Measurements from ENCODE around the gene CLDND1. TPM values are rescaled to one million over a fixed set of nuclear protein-coding genes. Genes with fewer than 3 reads are reported as not detected.

The CLDND1 gene
- total and polyA plus RNA-seq, 2 of the 13 experiments (the other 11 are each of a cell fraction or from before 2014, with no cell fraction given) = 50.8 to 121 TPM

DNA sequence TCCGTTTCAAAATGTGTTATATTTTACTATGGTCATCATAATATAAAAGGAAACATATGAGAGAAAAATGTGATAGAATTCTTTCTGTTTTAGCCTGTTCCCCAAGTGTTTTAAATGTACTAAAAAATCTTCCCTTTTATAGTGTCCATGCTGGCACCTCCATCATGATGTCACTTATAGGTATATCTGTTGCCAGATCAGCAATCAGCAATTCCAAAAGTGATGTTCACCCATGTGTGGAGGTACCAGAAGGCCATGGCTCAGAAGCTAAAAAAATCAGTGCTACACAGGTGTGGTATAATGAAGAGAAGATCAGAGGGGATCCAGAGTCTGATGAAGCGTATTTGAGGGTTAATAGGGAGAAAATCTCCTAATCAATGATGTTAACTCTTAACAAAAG lies 8.0 kb upstream of the CLDND1 start:
- POLR2A ChIA-PET = no interaction called here
- FAIRE-seq = no peak
- Histone ChIP-seq H3K9me3 (ENCODE audit: low read length) (no peaks in the 10 kb centered on the region), H3K9ac (ENCODE audit: insufficient read depth, low read depth, low read length) (no peak overlapping the region), H3K79me2 (ENCODE audit: insufficient read depth, low read length) (no peaks in the 10 kb centered on the region), H3K4me1 (ENCODE audit: insufficient read depth, low read length) (peaks cover 18% of the 10 kb centered on the region), H3K4me2 (ENCODE audit: low read depth, low read length) (no peak overlapping the region), H2AFZ (ENCODE audit: low read length) (no peak overlapping the region), H4K20me1 (ENCODE audit: insufficient read depth, low read length) (no peaks in the 10 kb centered on the region), H3K27me3 (ENCODE audit: control insufficient read depth in 1 of 2, insufficient read depth in 2 of 2, low read length in 2 of 2) (0 out of 5 replicates have a peak, but pooled peaks cover 0 to 4% of the 10 kb centered on the region in 2 experiments), H3K27ac (ENCODE audit: extremely low read length, insufficient read depth, low read length) (no peak overlapping the region), H3K36me3 (replicated peaks in 1 of 2; ENCODE audit: control insufficient read depth in 1 of 2, insufficient read depth in 2 of 2, low read length in 2 of 2) (no peaks in the 10 kb centered on the region), H3K4me3 (replicated peaks in 1 of 3; ENCODE audit: insufficient read depth in 1 of 3, low read depth in 2 of 3, low read length in 3 of 3) (no peak overlapping the region)
- 50% methylated on average over 2 of the region's 2 CpGs for WGBS (ENCODE audit: low lambda C conversion rate)
- CTCF ChIA-PET (ENCODE audit: low intra/inter-chr PET ratio, low total read pairs) = no interaction called here
- DNase-seq (ENCODE audit: low spot score) = no peak
- in situ Hi-C loops (cut with HindIII; ENCODE audit: extremely low pct_ligation_motif_present, low pct_unique_long_range_greater_than_20kb) (no loop called here), intact Hi-C loops (cut with micrococcal nuclease; ENCODE audit: unreplicated experiment) (no loop called here)
- ATAC-seq = no peak
- TF ChIP-seq ZNF501 (CRISPR knock-in tag; IDR thresholded peaks at IDR 0.05) (no peak), ZNF530 (CRISPR knock-in tag; IDR thresholded peaks at IDR 0.05; ENCODE audit: low read depth) (no peak), ZNF296 (CRISPR knock-in tag; conservative IDR thresholded peaks at IDR 0.05) (no peak), MTA1 (CRISPR knock-in tag; IDR thresholded peaks at IDR 0.05; ENCODE audit: borderline replicate concordance) (no peak)
- TF ChIP-seq, protein P1, sequence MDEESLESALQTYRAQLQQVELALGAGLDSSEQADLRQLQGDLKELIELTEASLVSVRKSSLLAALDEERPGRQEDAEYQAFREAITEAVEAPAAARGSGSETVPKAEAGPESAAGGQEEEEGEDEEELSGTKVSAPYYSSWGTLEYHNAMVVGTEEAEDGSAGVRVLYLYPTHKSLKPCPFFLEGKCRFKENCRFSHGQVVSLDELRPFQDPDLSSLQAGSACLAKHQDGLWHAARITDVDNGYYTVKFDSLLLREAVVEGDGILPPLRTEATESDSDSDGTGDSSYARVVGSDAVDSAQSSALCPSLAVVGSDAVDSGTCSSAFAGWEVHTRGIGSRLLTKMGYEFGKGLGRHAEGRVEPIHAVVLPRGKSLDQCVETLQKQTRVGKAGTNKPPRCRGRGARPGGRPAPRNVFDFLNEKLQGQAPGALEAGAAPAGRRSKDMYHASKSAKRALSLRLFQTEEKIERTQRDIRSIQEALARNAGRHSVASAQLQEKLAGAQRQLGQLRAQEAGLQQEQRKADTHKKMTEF (CRISPR knock-in tag; IDR thresholded peaks at IDR 0.05) = no peak
- TF ChIP-seq, protein P2, sequence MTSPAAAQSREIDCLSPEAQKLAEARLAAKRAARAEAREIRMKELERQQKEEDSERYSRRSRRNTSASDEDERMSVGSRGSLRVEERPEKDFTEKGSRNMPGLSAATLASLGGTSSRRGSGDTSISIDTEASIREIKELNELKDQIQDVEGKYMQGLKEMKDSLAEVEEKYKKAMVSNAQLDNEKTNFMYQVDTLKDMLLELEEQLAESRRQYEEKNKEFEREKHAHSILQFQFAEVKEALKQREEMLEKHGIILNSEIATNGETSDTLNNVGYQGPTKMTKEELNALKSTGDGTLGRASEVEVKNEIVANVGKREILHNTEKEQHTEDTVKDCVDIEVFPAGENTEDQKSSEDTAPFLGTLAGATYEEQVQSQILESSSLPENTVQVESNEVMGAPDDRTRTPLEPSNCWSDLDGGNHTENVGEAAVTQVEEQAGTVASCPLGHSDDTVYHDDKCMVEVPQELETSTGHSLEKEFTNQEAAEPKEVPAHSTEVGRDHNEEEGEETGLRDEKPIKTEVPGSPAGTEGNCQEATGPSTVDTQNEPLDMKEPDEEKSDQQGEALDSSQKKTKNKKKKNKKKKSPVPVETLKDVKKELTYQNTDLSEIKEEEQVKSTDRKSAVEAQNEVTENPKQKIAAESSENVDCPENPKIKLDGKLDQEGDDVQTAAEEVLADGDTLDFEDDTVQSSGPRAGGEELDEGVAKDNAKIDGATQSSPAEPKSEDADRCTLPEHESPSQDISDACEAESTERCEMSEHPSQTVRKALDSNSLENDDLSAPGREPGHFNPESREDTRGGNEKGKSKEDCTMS (CRISPR knock-in tag; conservative IDR thresholded peaks at IDR 0.05) = no peak
- BruUV-seq (replicated peaks) = no TSS peak

Data from HepG2 (cell line).